Activated T-cell treated with anti-CD3 and anti-CD28 coated beads, Interleukin-2, amount 50 U/mL, for 24 hours (primary cell): Measurements from ENCODE around the gene TMEM121B.

Experiments used
- DNase-seq: peaks from one replicate; pipeline ENCODE4 v3.0.0-alpha.2; 2020
- H3K27ac Mint-ChIP-seq: 2 replicates; pipeline ENCODE4 v1.8.0; 2020; ENCODE audit warnings: mild to moderate bottlenecking, mixed read lengths
- H3K27me3 Mint-ChIP-seq: 2 replicates; pipeline ENCODE4 v1.8.0; 2020; ENCODE audit warnings: mixed read lengths
- H3K36me3 Mint-ChIP-seq: 2 replicates; pipeline ENCODE4 v1.8.0; 2020; ENCODE audit warnings: low read depth, mixed read lengths
- H3K4me1 Mint-ChIP-seq: 2 replicates; pipeline ENCODE4 v1.8.0; 2020; ENCODE audit warnings: low read depth, mixed read lengths
- H3K4me3 Mint-ChIP-seq: 2 replicates; pipeline ENCODE4 v1.8.0; 2020; ENCODE audit warnings: mild to moderate bottlenecking, moderate library complexity, mixed read lengths
- H3K9me3 Mint-ChIP-seq: 2 replicates; pipeline ENCODE4 v1.8.0; 2020; ENCODE audit warnings: mixed read lengths

Gene TMEM121B

GRCh38 chr22:17121233-17122195 lies at the start of gene TMEM121B:
TSS of gene TMEM121B (minus strand) at chr22:17121360. CDS start at chr22:17121127, 233 bp downstream.
- H3K27ac Mint-ChIP-seq = peak within 1 kb of the TSS; percentile 13
- peak within 1 kb of the TSS; percentile 69 for H3K4me3 Mint-ChIP-seq
- no peaks in the 10 kb centered on the region for H3K36me3 Mint-ChIP-seq
- DNase-seq = peak; percentile 44
- H3K9me3 Mint-ChIP-seq = no peaks in the 10 kb centered on the region
- H3K4me1 Mint-ChIP-seq = peaks cover 33% of the 10 kb centered on the region
- peaks cover 28% of the 10 kb centered on the region for H3K27me3 Mint-ChIP-seq

- Mint-ChIP-seq H3K4me3 (no peak overlapping the region), H3K4me1 (peaks cover 11% of the 10 kb centered on the region), H3K27ac (no peak overlapping the region), H3K27me3 (no peaks in the 10 kb centered on the region), H3K9me3 (no peaks in the 10 kb centered on the region), H3K36me3 (no peaks in the 10 kb centered on the region)
- no peak for DNase-seq
Observed at GRCh38 chr22:17167486-17167885, 46.3 kb upstream of the TMEM121B start.

- H3K27ac Mint-ChIP-seq = no peak overlapping the region
- no peak for DNase-seq
- no peak overlapping the region for H3K4me3 Mint-ChIP-seq
- no peaks in the 10 kb centered on the region for H3K27me3 Mint-ChIP-seq
- peaks cover 6% of the 10 kb centered on the region for H3K4me1 Mint-ChIP-seq
- peaks cover 5% of the 10 kb centered on the region for H3K36me3 Mint-ChIP-seq
- H3K9me3 Mint-ChIP-seq = no peaks in the 10 kb centered on the region
Observed at GRCh38 chr22:17164392-17165024, 43.3 kb upstream of the TMEM121B start.

- peaks cover 13% of the 10 kb centered on the region for H3K36me3 Mint-ChIP-seq
- H3K4me1 Mint-ChIP-seq = peaks cover 12% of the 10 kb centered on the region
- H3K27ac Mint-ChIP-seq = no peak overlapping the region
- DNase-seq = no peak
- no peaks in the 10 kb centered on the region for H3K27me3 Mint-ChIP-seq
- H3K9me3 Mint-ChIP-seq = no peaks in the 10 kb centered on the region
- no peak overlapping the region for H3K4me3 Mint-ChIP-seq
Observed at GRCh38 chr22:17162731-17163130, 41.6 kb upstream of the TMEM121B start.

GRCh38 chr22:17161991-17162390 lies 40.8 kb upstream of the TMEM121B start:
- H3K36me3 Mint-ChIP-seq = peaks cover 20% of the 10 kb centered on the region
- H3K4me1 Mint-ChIP-seq = peaks cover 18% of the 10 kb centered on the region
- H3K27me3 Mint-ChIP-seq = no peaks in the 10 kb centered on the region
- no peak for DNase-seq
- H3K4me3 Mint-ChIP-seq = no peak overlapping the region
- no peaks in the 10 kb centered on the region for H3K9me3 Mint-ChIP-seq
- no peak overlapping the region for H3K27ac Mint-ChIP-seq

- Mint-ChIP-seq H3K4me1 (peaks cover 38% of the 10 kb centered on the region), H3K27ac (peak overlapping the region; percentile 93)
Observed at GRCh38 chr22:17159504-17159951, 38.4 kb upstream of the TMEM121B start.

GRCh38 chr22:17158568-17159503 lies 37.7 kb upstream of the TMEM121B start, which contains the start of gene HDHD5:
TSS of gene HDHD5 (minus strand) at chr22:17159277. CDS start at chr22:17159251, 26 bp downstream.
- no peaks in the 10 kb centered on the region for H3K9me3 Mint-ChIP-seq
- peak within 1 kb of the TSS; percentile 93 for H3K27ac Mint-ChIP-seq
- peaks cover 38% of the 10 kb centered on the region for H3K36me3 Mint-ChIP-seq
- H3K27me3 Mint-ChIP-seq = no peaks in the 10 kb centered on the region
- DNase-seq = peak; percentile 92
- peaks cover 39% of the 10 kb centered on the region for H3K4me1 Mint-ChIP-seq
- peak within 1 kb of the TSS; percentile 84 for H3K4me3 Mint-ChIP-seq

More at GRCh38 chr22:17159504-17159951, 38.4 kb upstream of the TMEM121B start:
- H3K4me3 Mint-ChIP-seq = peak overlapping the region; percentile 82
- no peaks in the 10 kb centered on the region for H3K9me3 Mint-ChIP-seq
- peak; percentile 82 for DNase-seq
- no peaks in the 10 kb centered on the region for H3K27me3 Mint-ChIP-seq
- peaks cover 36% of the 10 kb centered on the region for H3K36me3 Mint-ChIP-seq

GRCh38 chr22:17158176-17158567 lies 37.0 kb upstream of the TMEM121B start:
- H3K9me3 Mint-ChIP-seq = no peaks in the 10 kb centered on the region
- peak overlapping the region; percentile 84 for H3K4me3 Mint-ChIP-seq
- H3K4me1 Mint-ChIP-seq = peaks cover 43% of the 10 kb centered on the region
- peaks cover 42% of the 10 kb centered on the region for H3K36me3 Mint-ChIP-seq
- DNase-seq = no peak
- no peaks in the 10 kb centered on the region for H3K27me3 Mint-ChIP-seq
- H3K27ac Mint-ChIP-seq = peak overlapping the region; percentile 87

GRCh38 chr22:17157714-17158113 lies 36.6 kb upstream of the TMEM121B start:
- Mint-ChIP-seq H3K9me3 (no peaks in the 10 kb centered on the region), H3K4me1 (peaks cover 44% of the 10 kb centered on the region), H3K36me3 (peaks cover 45% of the 10 kb centered on the region), H3K27ac (peak overlapping the region; percentile 87), H3K4me3 (peak overlapping the region; percentile 84), H3K27me3 (no peaks in the 10 kb centered on the region)
- no peak for DNase-seq

GRCh38 chr22:17155941-17156340 lies 34.8 kb upstream of the TMEM121B start:
- no peaks in the 10 kb centered on the region for H3K9me3 Mint-ChIP-seq
- no peak for DNase-seq
- peaks cover 54% of the 10 kb centered on the region for H3K36me3 Mint-ChIP-seq
- H3K4me3 Mint-ChIP-seq = peak overlapping the region; percentile 66
- peak overlapping the region; percentile 3 for H3K27ac Mint-ChIP-seq
- H3K4me1 Mint-ChIP-seq = peaks cover 54% of the 10 kb centered on the region
- no peaks in the 10 kb centered on the region for H3K27me3 Mint-ChIP-seq

GRCh38 chr22:17152971-17153370 lies 31.8 kb upstream of the TMEM121B start:
- H3K4me3 Mint-ChIP-seq = no peak overlapping the region
- H3K4me1 Mint-ChIP-seq = peaks cover 46% of the 10 kb centered on the region
- no peak overlapping the region for H3K27ac Mint-ChIP-seq
- no peaks in the 10 kb centered on the region for H3K9me3 Mint-ChIP-seq
- no peak for DNase-seq
- H3K36me3 Mint-ChIP-seq = peaks cover 66% of the 10 kb centered on the region
- H3K27me3 Mint-ChIP-seq = no peaks in the 10 kb centered on the region

- no peak for DNase-seq
- Mint-ChIP-seq H3K27ac (no peak overlapping the region), H3K27me3 (no peaks in the 10 kb centered on the region), H3K4me3 (no peak overlapping the region), H3K9me3 (no peaks in the 10 kb centered on the region), H3K4me1 (peaks cover 40% of the 10 kb centered on the region), H3K36me3 (peaks cover 66% of the 10 kb centered on the region)
Observed at GRCh38 chr22:17152340-17152739, 31.2 kb upstream of the TMEM121B start.

GRCh38 chr22:17149076-17149815 lies 28.1 kb upstream of the TMEM121B start:
- DNase-seq = no peak
- H3K4me1 Mint-ChIP-seq = peaks cover 17% of the 10 kb centered on the region
- no peaks in the 10 kb centered on the region for H3K9me3 Mint-ChIP-seq
- no peak overlapping the region for H3K4me3 Mint-ChIP-seq
- H3K27me3 Mint-ChIP-seq = no peaks in the 10 kb centered on the region
- H3K36me3 Mint-ChIP-seq = peaks cover 65% of the 10 kb centered on the region
- no peak overlapping the region for H3K27ac Mint-ChIP-seq
